CD4-positive, alpha-beta T cell treated with Interleukin-6 for 4 hours (primary cell): ENCODE measurements around the gene SOX6.

Experiments
- DNase-seq: peaks from one replicate; pipeline ENCODE4 v3.0.0-alpha.2; 2020; ENCODE audit warnings: mixed read lengths

The SOX6 gene

GRCh38 chr11:15985127-15985859 lies 371.1 kb downstream of the SOX6 start:
- no peak for DNase-seq

- no peak for DNase-seq
These were observed 375.1 kb downstream of the SOX6 start for GRCh38 chr11:15981292-15981691.

DNA sequence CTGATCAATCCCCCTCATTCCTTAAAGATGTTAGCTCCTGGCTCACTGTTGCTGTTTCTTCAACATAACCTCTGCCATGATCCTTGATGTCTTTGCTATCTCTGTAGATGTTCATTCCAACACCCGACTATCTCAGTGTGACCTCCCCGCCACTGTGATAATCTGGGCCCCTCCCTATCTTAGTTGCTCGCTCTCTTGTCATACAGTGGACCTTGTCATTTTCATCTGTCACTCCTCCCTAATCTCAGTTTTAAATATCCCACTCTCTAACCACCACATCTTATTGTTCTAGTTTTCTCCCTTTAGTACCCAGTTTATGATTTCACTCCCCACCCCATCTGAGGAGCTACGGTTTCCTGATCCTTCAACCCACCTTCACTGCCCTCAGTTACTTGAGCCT lies 379.2 kb downstream of the SOX6 start:
- no peak for DNase-seq

DNA sequence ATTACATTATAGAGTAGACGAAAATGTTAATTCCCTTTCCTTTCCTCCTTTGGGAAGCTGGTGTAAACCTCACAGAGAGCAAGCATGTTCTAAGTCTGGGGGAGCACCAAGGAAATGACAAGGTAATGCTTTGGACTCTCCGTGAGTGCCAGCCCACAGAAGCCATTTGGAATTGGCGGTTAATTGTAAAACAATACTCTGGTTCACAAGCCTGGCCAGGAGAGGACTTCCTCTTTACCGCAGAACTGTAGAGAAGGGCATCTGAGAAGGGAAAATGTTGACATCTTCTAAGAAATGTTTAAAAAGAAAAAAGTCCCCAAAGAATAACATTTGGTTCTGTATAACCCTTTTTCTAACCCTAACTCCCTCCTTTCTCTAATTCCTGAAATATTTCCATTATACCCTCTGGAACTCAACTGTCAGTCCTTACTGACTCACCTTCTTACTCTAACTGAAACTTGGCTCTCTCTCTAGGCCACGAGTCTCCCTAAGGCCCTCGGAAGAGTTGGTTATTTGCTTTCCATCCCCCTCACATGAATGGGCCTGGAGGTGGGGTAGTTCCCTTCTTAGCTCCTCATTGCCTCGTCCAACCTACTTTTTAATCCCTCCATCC lies 379.8 kb downstream of the SOX6 start:
- no peak for DNase-seq

DNA sequence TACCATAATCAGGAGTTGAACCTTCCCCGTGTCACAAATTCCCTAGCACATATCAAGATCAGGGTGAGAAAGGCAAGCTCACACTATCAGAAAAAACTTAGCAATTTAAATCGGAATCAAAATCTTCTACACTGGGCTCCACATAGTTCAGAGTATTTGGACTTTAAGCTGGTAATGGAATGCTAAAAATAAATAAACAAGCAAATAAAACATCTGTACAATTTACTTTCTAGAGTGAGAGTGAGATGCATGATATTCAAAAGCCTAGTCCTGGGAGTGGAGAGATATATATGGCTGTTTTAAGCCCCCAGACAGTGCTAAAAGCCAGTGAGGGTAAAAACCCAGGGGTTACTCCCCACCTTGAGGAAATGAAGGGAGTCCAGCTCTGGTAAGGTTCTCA lies 380.6 kb downstream of the SOX6 start:
- DNase-seq = no peak

DNA sequence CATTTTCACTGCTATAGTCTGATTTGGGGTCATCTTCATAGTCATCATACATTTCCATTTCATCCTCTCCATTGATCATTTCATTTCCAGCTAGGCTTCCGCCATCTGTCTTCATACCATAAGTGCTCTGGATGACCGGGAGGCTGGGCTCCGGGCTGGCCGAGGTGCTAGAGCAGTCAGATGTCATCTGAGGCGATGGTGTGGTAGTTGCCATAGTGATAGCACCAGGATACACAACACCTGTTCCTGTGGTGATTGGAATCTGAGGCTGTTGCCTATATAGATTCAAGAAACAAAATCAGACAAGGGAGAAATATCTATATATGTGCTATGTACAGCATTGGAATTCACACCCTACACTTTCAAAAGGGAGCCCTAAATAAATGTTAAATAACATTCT lies 383.5 kb downstream of the SOX6 start:
- no peak for DNase-seq

DNA sequence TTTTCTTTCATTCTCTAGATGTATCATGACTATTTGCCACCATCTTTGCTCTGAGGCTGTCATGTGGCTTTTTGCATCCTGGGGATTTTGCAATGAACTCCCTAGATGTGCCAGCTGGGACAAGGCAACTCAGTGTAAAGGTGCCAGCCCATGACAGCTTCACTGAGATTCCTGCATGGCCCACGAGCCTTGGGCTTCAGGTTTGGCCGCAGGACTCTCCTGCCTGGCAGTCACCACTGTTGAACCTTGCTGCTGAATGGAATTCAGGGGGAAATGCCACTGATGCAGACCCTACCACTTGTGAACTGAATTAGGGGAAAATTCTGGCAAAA lies 385.2 kb downstream of the SOX6 start:
- DNase-seq = no peak

DNA sequence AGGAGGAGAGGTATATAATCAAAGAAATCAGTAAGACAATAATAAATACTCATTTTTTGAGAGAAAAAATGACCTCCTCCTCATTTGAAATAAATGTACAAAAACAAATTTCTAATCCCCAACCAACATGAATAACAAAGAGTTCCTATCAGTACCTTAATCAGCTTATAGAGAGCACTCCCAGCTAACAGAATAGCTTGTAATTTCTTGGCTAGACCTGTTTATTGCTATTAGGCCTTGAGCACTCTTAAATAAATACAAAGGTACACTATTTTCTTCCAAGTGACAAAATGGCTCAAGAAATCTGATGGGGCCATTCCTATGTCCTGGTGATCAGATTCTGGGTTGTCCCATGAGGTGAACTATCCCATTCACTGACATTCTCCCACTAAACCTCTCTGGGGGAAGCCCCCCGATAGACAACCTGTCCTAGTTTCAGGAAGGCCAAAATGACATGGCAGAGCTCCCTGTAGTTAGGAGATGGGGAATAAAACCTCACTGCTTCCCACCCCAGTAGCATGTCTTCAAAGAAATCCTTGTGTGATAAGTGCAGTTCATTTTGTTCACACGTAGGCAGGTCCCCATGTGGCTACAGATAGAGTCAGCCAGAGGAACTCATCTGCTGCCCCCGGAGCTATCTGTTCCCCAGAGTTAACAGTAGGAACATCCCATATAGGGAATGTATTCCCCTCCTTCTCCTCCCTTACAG lies 385.7 kb downstream of the SOX6 start:
- DNase-seq = no peak

- DNase-seq = no peak
These were observed 386.5 kb downstream of the SOX6 start for GRCh38 chr11:15969701-15970329.

- DNase-seq = no peak
These were observed 387.1 kb downstream of the SOX6 start for GRCh38 chr11:15969281-15969680.

DNA sequence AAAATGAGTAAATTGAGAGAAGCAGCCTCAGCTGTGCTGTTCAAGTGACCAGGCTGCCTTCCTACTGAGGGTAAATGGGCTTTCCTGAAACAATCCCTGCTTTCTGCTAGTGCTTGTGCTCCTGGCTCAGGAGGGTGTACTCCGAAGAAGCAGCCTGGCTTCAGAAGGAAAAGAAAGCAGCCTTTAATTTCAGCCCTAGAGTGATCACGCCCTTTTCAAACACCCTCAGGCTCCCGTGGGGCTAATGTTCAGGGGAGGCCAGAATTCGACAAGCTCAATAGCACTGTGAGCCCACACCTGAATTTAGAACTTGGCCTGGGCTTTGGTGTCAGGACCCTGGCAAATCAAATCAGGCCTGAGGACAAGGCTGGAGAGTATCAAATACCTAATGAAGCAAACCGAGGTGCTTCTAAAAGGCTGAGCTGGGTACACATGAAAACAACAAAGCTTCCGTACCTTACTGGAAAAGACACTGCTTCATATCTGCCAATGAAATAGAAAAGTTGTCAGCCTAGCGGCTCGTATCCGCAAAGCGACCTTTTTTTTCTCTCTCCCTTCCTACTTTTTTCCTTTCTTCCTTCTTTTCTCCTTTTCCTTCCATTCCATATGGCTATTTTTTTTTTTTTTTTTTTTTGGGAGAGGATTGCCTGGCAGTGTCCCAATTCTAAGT lies 387.8 kb downstream of the SOX6 start:
- no peak for DNase-seq

GRCh38 chr11:15967966-15968365 lies 388.4 kb downstream of the SOX6 start:
- no peak for DNase-seq

DNA sequence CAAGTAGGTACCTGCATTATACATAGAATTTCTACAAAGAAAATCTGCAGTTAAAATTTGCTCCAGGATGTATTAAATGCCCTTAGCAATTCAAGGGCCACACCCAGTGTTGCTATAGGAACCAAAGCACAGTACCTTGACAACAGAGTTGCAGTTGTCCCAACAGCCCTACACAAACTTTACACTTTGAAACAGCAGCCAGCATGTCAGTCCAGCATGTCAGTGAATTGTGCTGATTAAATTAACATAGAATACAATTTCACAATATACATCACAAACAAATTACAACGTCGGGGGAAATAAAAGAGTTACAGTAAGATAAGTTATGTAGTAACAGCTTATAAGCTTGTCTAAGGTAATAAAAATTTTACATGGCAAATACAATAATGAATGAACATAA lies 389.2 kb downstream of the SOX6 start:
- no peak for DNase-seq

DNA sequence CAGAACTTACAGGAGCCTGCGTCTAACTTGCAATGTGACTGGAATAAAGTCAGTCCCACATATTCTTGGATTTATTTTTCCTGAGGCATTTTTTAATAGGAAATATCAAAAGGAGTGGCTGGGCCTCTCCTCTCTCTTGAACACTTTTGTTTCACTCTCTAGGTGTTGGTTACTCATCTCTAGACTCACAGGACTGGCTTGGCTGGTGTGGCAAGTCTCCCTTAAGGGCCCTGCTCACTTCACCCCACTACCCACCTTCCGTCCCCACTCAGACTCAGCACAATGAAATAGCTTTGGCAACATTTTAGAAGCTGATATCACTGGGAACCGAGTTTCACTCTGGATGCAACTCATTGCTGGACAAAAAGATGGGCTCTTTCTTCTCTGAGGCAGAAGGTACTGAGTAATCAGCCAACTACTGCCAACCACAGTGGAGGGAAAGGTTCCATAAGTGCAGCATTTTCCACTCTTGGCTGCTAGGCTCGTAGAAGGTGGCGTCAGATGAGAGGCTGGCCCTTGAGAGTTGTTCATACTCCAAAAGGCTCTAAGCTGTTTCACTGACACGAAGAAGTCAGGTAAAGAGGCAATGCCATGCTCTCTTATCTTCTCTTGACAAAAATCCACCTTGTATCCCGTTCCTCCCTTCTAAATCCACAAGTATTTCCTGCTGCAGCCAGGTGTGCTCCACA lies 390.6 kb downstream of the SOX6 start:
- no peak for DNase-seq

DNA sequence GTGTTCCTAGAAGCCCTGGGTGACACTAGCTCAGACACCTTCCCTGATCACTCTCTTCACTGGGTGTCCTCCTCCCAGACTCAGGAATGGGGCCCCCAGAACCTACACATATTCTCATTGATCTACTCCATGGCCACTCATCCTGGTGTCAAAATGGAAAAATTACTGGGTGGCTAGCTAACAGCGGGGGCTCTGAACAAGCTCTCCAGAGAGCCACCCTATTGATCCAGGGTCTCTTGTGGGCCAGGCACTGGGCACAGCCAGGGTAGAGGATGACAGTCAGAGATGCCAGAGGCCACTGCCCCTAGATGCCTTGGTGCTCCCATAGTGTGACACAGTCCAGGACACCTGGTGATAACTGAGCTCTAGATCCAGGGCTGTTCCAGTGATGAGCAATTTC lies 393.1 kb downstream of the SOX6 start:
- no peak for DNase-seq

- no peak for DNase-seq
These were observed 397.4 kb downstream of the SOX6 start for GRCh38 chr11:15958910-15959309.

DNA sequence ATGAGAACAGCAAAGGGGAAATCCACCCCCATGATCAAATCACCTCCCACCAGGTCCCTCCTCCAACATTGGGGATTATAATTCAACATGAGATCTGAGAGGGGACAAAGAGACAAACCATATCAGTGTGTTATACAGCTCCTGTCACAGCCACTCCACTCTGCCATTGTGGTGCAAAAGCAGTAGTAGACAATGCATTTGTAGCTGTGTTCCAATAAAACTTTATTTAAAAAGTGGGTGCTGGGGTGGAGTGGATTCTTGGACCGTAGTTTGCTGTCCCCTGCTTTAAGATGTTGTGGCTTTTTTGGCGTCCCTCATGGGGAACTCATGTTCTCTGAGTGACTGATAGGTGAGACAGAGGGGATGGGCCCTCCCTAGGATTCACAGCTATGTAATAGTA lies 399.1 kb downstream of the SOX6 start:
- no peak for DNase-seq

DNA sequence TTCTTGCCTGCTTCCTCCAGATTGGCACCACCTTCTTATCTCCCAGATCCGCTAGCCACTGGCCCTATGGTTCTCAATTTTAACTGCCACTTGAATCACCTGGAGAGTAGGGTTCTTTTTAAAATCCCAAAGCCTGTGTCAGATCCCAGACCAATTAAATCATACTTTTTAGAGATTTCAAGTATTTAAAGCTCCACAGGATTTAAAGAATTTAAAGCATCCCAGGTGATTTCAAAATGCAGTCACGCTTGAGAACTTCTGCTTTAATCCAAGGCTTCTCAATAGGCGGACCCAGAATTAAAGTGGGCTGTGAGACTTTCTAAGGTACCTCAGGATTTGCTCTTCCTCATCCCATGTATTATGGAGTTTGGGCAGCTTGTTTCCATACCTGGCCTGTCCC lies 400.0 kb downstream of the SOX6 start:
- no peak for DNase-seq

DNA sequence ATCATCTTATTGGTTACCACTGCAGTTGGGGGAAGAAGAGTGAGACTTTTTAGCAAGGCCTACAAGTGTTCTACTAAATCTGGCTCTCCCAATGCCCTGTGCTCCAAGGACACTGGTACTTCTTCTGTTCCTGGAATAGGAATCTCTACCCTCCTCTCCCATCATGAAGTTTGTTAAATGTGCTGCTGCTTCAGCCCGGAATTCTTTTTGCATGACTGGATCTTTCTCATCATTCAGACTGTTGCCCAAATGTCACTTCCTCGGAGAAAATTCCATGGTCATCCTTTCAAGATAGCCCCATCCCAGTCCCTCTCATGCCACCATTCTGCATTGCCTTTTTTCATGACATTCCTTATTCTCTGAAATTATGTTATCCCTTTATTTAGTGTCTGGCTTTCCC lies 400.8 kb downstream of the SOX6 start:
- DNase-seq = no peak

- no peak for DNase-seq
These were observed 408.4 kb downstream of the SOX6 start for GRCh38 chr11:15947681-15948648.

DNA sequence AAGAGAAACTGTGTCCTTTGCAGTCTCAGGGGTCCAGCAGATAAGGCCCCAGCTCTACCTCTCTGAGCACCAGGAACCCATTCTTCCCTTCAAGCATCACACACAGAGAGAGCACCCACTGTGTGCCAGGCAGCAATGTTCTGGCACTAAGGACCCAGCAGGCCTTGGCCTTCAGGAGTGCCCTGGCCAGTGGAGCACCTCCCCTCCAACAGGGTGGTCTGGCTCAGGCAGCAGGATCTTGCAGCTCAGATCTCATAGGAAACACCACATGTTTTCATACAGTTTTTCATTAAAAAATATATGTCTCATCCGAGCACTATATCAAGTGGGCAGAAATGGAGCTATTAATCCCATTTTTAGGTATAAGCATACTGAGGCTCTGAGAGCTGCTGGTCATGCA lies 410.6 kb downstream of the SOX6 start:
- DNase-seq = no peak

DNA sequence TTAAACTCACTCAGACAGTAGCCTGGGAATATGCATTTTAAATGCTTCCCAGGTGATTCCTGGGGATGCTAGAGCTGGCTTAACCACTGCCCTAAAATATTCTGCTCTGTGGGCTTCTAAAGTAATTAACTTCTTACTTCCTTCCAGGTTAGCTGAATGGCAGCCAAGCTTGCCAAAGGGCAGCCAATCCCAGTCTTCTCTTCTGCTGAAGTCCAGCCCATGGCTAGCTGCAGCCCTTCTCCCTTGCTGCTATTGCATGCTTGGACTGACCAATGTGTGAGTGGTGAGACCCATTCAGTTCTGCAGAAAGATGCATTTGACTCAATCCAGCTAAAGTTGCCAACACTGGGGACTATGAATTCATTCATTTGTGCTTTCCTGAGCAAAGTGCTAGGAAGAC lies 411.9 kb downstream of the SOX6 start:
- no peak for DNase-seq
